HepG2 (cell line): ENCODE data around the gene GOLGA8B. TPM values are rescaled to one million over a fixed set of nuclear protein-coding genes. Genes with fewer than 3 reads are reported as not detected.
A peak's percentile ranks its signal among the peaks of the same experiment; 100 is the strongest.

Source experiments
- ATAC-seq: fragments of 200-7000 bp; cut with Tn5 transposase; 3 replicates; pipeline ENCODE4 v1.9.1; 2020; ENCODE audit warnings: mild to moderate bottlenecking, moderate library complexity
- BruUV-seq: library from RNA; stranded (reverse); fragments of 400-500 nt; replicated peaks from 2 replicates; lab custom pipeline; 2021; lab: Mats Ljungman, UMichigan
- CTCF ChIA-PET: fragments of 300-600 bp; formaldehyde crosslinking; extraction: SDS; loops from one replicate; lab custom pipeline; 2021; ENCODE audit warnings: low total read pairs, inconsistent platforms, low intra/inter-chr PET ratio; lab: Yijun Ruan, JAX
- POLR2A ChIA-PET: fragments of 350-600 bp; sonication (Branson Sonifier 250); formaldehyde crosslinking; loops from one replicate; lab custom pipeline; 2020; ENCODE audit warnings: antibody characterized with exemption, inconsistent platforms; lab: Yijun Ruan, JAX
- DNase-seq: peaks from one replicate; pipeline ENCODE4 v3.0.0-alpha.2; 2015; ENCODE audit warnings: low spot score
- FAIRE-seq: peaks from 3 replicates; lab custom pipeline; 2011; peaks lifted over from hg19 to GRCh38; lab: Jason Lieb, UNC
- H2AFZ ChIP-seq: one replicate; pipeline ENCODE4 v1.6.1; 2011; ENCODE audit warnings: low read length, inconsistent platforms
- H3K27ac ChIP-seq: fragments of 300-600 bp; 3 replicates; pipeline ENCODE4 v1.8.0; 2011; ENCODE audit warnings: mixed run types, mild to moderate bottlenecking, mixed read lengths, low read length, inconsistent platforms; ENCODE audit not compliant: insufficient read depth; ENCODE audit errors: extremely low read length
- H3K27me3 ChIP-seq, 2 experiments: fragments of 200-600 bp in 1 of 2; 2 replicates in 1 of 2; 3 replicates in 1 of 2; pipeline versions ENCODE4 v1.6.0 to v1.8.0; 2011; ENCODE audit warnings: low read length in 2 of 2, mild to moderate bottlenecking in 2 of 2, moderate library complexity in 2 of 2, inconsistent platforms in 1 of 2; ENCODE audit not compliant: insufficient read depth in 2 of 2, control insufficient read depth in 1 of 2
- H3K36me3 ChIP-seq, 2 experiments: fragments of 200-600 bp in 1 of 2; replicated peaks in 1 of 2; 2 replicates in 1 of 2; 3 replicates in 1 of 2; pipeline versions ENCODE4 v1.5.1 to v1.8.0; 2011; ENCODE audit warnings: low read length in 2 of 2, inconsistent platforms in 1 of 2; ENCODE audit not compliant: insufficient read depth in 2 of 2, control insufficient read depth in 1 of 2
- H3K4me1 ChIP-seq: 2 replicates; pipeline ENCODE4 v1.5.1; 2012; ENCODE audit warnings: low read length, inconsistent platforms; ENCODE audit not compliant: insufficient read depth
- H3K4me2 ChIP-seq: 2 replicates; pipeline ENCODE4 v1.6.0; 2011; ENCODE audit warnings: low read depth, low read length, inconsistent platforms
- H3K4me3 ChIP-seq, 3 experiments: fragments of 200-600 bp in 1 of 3; sonication (generic), shearing (Covaris generic) in 1 of 3; replicated peaks in 1 of 3; 2 replicates each; pipeline ENCODE4 v1.5.1; 2011 to 2016; ENCODE audit warnings: low read length in 3 of 3, inconsistent platforms in 2 of 3, low read depth in 2 of 3, mild to moderate bottlenecking in 2 of 3, control low read depth in 1 of 3, mixed read lengths in 1 of 3; ENCODE audit not compliant: insufficient read depth in 1 of 3
- H3K79me2 ChIP-seq: one replicate; pipeline ENCODE4 v1.6.1; 2011; ENCODE audit warnings: low read length, inconsistent platforms; ENCODE audit not compliant: insufficient read depth
- H3K9ac ChIP-seq: 2 replicates; pipeline ENCODE4 v1.6.0; 2011; ENCODE audit warnings: mild to moderate bottlenecking, low read depth, low read length, inconsistent platforms; ENCODE audit not compliant: insufficient read depth
- H3K9me3 ChIP-seq: 2 replicates; pipeline ENCODE4 v1.5.1; 2012; ENCODE audit warnings: mild to moderate bottlenecking, low read length
- H4K20me1 ChIP-seq: 2 replicates; pipeline ENCODE4 v1.6.0; 2011; ENCODE audit warnings: inconsistent platforms, mild to moderate bottlenecking, low read length, moderate library complexity; ENCODE audit not compliant: insufficient read depth
- EZH2 ChIP-seq: conservative IDR thresholded peaks from 2 replicates; pipeline ENCODE4 v1.6.1; 2012; ENCODE audit warnings: mild to moderate bottlenecking, low read depth, low read length, moderate library complexity
- GABPB1 ChIP-seq: IDR thresholded peaks from 2 replicates; pipeline ENCODE4 v1.6.1; 2016; ENCODE audit warnings: mild to moderate bottlenecking, missing genetic modification reagents, moderate library complexity, missing compliant biosample characterization
- HNRNPLL ChIP-seq: fragments of 200-400 bp; formaldehyde crosslinking; IDR thresholded peaks from 2 replicates; pipeline ENCODE4 v1.6.1; 2017; ENCODE audit warnings: mild to moderate bottlenecking, low read depth, low read length; ENCODE audit not compliant: poor library complexity, severe bottlenecking
- SIN3A ChIP-seq: IDR thresholded peaks from 2 replicates; pipeline ENCODE4 v1.6.1; 2011; ENCODE audit warnings: low read depth, mild to moderate bottlenecking, control low read depth, low read length, borderline replicate concordance
- SRY ChIP-seq: sonication (generic); formaldehyde crosslinking; IDR thresholded peaks from 2 replicates; pipeline ENCODE4 v1.8.0; 2022; ENCODE audit warnings: mild to moderate bottlenecking, missing genetic modification reagents
- ZBTB38 ChIP-seq: sonication (generic); formaldehyde crosslinking; IDR thresholded peaks from 2 replicates; pipeline ENCODE4 v1.5.1; 2020; ENCODE audit warnings: mild to moderate bottlenecking, missing genetic modification reagents
- ZNF431 ChIP-seq: sonication (generic); formaldehyde crosslinking; IDR thresholded peaks from 2 replicates; pipeline ENCODE4 v1.9.0; 2022; ENCODE audit warnings: missing genetic modification reagents, low read depth, mild to moderate bottlenecking, borderline replicate concordance
- ZNF546 ChIP-seq: sonication (generic); formaldehyde crosslinking; conservative IDR thresholded peaks from 2 replicates; pipeline ENCODE4 v1.8.1; 2023; ENCODE audit warnings: mild to moderate bottlenecking, missing genetic modification reagents
- ZNF570 ChIP-seq: sonication (generic); formaldehyde crosslinking; IDR thresholded peaks from 2 replicates; pipeline ENCODE4 v1.4.0; 2020; ENCODE audit warnings: mild to moderate bottlenecking, missing genetic modification reagents, borderline replicate concordance
- ZNF709 ChIP-seq: sonication (generic); formaldehyde crosslinking; IDR thresholded peaks from 2 replicates; pipeline ENCODE4 v1.5.0; 2020; ENCODE audit warnings: mild to moderate bottlenecking, missing genetic modification reagents
- ZNF713 ChIP-seq: sonication (generic); formaldehyde crosslinking; IDR thresholded peaks from 2 replicates; pipeline ENCODE4 v1.4.0; 2020; ENCODE audit warnings: mild to moderate bottlenecking, missing genetic modification reagents
- ZNF781 ChIP-seq: sonication (generic); formaldehyde crosslinking; IDR thresholded peaks from 2 replicates; pipeline ENCODE4 v1.5.1; 2020; ENCODE audit warnings: borderline replicate concordance, mild to moderate bottlenecking, missing genetic modification reagents; ENCODE audit errors: not compliant biosample characterization
- WGBS: methylation state at CpG from one replicate; pipeline ENCODE4 v1.1.6; 2017; ENCODE audit warnings: low lambda C conversion rate; 5-methylcytosine and 5-hydroxymethylcytosine counted together
- in situ Hi-C: cut with HindIII; loops from 2 replicates; pipeline ENCODE4 v1.10.0; 2017; ENCODE audit warnings: low pct_unique_long_range_greater_than_20kb; ENCODE audit not compliant: extremely low pct_ligation_motif_present
- intact Hi-C: fragments of 100-400 bp; cut with micrococcal nuclease; formaldehyde crosslinking; loops from one replicate; pipeline ENCODE4 v1.10.0; 2022; ENCODE audit not compliant: unreplicated experiment
- polyA plus RNA-seq, 8 experiments: library from polyadenylated mRNA; depleted of rRNA in 3 of 8; stranded (reverse) in 7 of 8; unstranded in 1 of 8; fragments of >200 nt; fragmentation: Illumina TruSeq in 4 of 8; extraction: Trizol in 4 of 8; gene quantifications; 2 replicates each; pipeline versions ENCODE4 v1.2.1 to v1.2.3, GENCODE V29; 2011 to 2016; ENCODE audit warnings: low read depth in 4 of 8, missing spikeins in 1 of 8, mixed read lengths in 1 of 8; ENCODE audit not compliant: insufficient read depth in 1 of 8
- total RNA-seq, 5 experiments: library from RNA; depleted of rRNA; stranded (reverse); fragments of >200 nt; fragmentation: Illumina TruSeq; extraction: Trizol; gene quantifications; 2 replicates each; pipeline ENCODE4 v1.2.3, GENCODE V29; 2016; ENCODE audit warnings: low read depth in 1 of 5
- TF ChIP-seq, protein P1 (sequence below): sonication (generic); formaldehyde crosslinking; IDR thresholded peaks from 2 replicates; pipeline ENCODE4 v1.5.0; 2020; ENCODE audit warnings: mild to moderate bottlenecking, missing genetic modification reagents, moderate library complexity
- TF ChIP-seq, protein P2 (sequence below): IDR thresholded peaks from 2 replicates; pipeline ENCODE4 v1.6.1; 2018; ENCODE audit warnings: missing genetic modification reagents, mild to moderate bottlenecking, missing compliant biosample characterization
- TF ChIP-seq, protein P3 (sequence below): sonication (generic); formaldehyde crosslinking; IDR thresholded peaks from 2 replicates; pipeline ENCODE4 v1.4.0; 2020; ENCODE audit warnings: missing genetic modification reagents

The GOLGA8B gene
- total and polyA plus RNA-seq, 2 of the 13 experiments (the other 11 are each of a cell fraction or from before 2014, with no cell fraction given): 38.8 to 89.0 TPM

DNA sequence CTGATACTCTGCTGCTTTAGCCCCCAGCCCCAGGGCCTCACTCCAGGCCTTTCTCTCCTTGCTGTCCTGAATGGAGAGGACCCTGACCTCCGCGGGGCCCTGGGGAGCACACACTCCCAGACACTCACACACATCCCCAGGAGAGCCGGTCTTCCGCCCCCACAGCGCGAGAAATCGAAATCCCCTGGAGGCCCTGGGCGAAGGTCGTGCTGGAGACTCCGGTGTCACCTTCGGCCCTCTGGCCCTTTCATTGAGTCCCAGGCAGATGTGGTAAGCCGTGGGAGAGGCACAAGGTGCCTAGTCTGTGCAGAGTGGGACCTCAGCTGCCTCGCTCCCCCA lies 848 bp upstream of the GOLGA8B start (continued):
- TF ChIP-seq ZNF546 (no peak), ZNF709 (no peak), HNRNPLL (no peak), ZNF713 (CRISPR knock-in tag) (no peak), ZNF781 (CRISPR knock-in tag) (no peak), ZNF431 (CRISPR knock-in tag) (peak; percentile 13; the same call in 1 of the 2 replicates), EZH2 (no peak)

DNA sequence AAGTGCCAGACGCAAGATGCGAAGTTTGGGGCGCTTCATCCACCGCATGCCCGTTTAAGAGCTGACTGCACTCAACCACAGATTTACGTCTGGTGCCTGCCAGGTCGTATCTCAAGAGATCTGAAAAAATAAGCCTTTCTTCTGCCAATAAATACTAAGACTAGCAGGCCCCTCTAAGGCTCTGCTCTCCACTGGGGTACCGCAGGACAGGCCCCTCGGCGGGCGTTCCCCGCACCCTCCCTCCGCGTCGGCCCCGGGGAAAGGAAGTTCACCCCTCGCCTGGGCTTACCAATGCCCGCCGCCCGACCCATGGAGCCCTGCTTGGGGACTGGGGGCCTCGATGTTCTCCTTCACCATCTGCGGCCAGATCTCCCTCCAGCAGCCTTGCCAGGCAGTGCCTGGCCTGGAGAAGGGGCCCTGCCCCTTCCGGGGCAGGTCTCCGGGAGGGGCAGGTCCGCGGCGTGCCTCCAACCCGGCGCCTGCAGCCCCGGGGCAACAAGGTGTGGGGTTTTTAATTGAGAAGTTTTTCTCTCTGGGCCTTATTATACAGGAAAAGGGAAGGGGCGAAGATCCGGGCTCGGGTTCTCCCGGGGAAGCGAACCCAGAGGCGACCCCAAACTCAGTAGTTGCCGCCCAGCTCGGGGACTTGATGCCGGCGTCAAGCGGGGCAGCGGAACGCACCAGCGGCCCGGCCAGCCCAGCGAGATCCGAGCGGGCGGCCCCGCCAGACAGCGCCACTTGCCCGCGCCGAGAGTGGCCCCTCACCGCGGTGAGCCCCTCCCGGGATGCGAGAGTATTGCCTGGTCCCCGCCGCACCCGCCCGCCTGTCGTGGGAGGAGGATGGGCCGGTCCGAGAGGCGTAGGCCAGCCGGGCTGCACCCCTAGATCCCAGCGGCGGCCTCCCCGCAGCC lies 735 bp downstream of the GOLGA8B start:
- ChIA-PET POLR2A (interaction anchor here (1.4 to 2.8 kb wide), 2 partner anchors 68 to 246 kb away, joined by 3 to 19 read pairs; partner anchors contain the start of gene SLC12A6), CTCF (no interaction called here)
- peaks cover 41% of the 10 kb centered on the region for H3K79me2 ChIP-seq
- DNase-seq (no peak), ATAC-seq (peak; percentile 66), FAIRE-seq (no peak)
- in situ Hi-C loops (loop anchor here (25.0 kb wide), 3 partner anchors 145 to 520 kb away; partner anchors contain the start of genes EMC4 and GOLGA8A), intact Hi-C loops (loop anchor here (2.0 kb wide), 1 partner anchor 68 kb away; no protein-coding TSS in a partner anchor)
- no peaks in the 10 kb centered on the region for H3K36me3 ChIP-seq
- no peak overlapping the region for H2AFZ ChIP-seq
- H3K9ac ChIP-seq: peak overlapping the region; percentile 73
- no peaks in the 10 kb centered on the region for H3K27me3 ChIP-seq
- no TSS peak for BruUV-seq
- H3K27ac ChIP-seq: peak overlapping the region; percentile 76
- H3K9me3 ChIP-seq: no peaks in the 10 kb centered on the region
- no peaks in the 10 kb centered on the region for H4K20me1 ChIP-seq
- H3K4me1 ChIP-seq: peaks cover 51% of the 10 kb centered on the region
- WGBS: 5% methylated on average over 15 of the region's 70 CpGs
- H3K4me2 ChIP-seq: peak overlapping the region; percentile 86
- peak overlapping the region; percentile 59 to 94 (median 89) for H3K4me3 ChIP-seq
- TF ChIP-seq ZBTB38 (CRISPR knock-in tag): no peak
- TF ChIP-seq, protein P1, sequence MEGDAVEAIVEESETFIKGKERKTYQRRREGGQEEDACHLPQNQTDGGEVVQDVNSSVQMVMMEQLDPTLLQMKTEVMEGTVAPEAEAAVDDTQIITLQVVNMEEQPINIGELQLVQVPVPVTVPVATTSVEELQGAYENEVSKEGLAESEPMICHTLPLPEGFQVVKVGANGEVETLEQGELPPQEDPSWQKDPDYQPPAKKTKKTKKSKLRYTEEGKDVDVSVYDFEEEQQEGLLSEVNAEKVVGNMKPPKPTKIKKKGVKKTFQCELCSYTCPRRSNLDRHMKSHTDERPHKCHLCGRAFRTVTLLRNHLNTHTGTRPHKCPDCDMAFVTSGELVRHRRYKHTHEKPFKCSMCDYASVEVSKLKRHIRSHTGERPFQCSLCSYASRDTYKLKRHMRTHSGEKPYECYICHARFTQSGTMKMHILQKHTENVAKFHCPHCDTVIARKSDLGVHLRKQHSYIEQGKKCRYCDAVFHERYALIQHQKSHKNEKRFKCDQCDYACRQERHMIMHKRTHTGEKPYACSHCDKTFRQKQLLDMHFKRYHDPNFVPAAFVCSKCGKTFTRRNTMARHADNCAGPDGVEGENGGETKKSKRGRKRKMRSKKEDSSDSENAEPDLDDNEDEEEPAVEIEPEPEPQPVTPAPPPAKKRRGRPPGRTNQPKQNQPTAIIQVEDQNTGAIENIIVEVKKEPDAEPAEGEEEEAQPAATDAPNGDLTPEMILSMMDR (CRISPR knock-in tag): 0 out of 2 replicates have a peak, but pooled peaks have one; percentile 3
- TF ChIP-seq SRY (CRISPR knock-in tag): 0 out of 2 replicates have a peak, but pooled peaks have one; percentile 53
- peak; percentile 10; the same call in 1 of the 2 replicates for TF ChIP-seq SIN3A
- TF ChIP-seq, protein P2, sequence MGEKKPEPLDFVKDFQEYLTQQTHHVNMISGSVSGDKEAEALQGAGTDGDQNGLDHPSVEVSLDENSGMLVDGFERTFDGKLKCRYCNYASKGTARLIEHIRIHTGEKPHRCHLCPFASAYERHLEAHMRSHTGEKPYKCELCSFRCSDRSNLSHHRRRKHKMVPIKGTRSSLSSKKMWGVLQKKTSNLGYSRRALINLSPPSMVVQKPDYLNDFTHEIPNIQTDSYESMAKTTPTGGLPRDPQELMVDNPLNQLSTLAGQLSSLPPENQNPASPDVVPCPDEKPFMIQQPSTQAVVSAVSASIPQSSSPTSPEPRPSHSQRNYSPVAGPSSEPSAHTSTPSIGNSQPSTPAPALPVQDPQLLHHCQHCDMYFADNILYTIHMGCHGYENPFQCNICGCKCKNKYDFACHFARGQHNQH (CRISPR knock-in tag): no peak
- no peak for TF ChIP-seq ZNF570
- TF ChIP-seq, protein P3, sequence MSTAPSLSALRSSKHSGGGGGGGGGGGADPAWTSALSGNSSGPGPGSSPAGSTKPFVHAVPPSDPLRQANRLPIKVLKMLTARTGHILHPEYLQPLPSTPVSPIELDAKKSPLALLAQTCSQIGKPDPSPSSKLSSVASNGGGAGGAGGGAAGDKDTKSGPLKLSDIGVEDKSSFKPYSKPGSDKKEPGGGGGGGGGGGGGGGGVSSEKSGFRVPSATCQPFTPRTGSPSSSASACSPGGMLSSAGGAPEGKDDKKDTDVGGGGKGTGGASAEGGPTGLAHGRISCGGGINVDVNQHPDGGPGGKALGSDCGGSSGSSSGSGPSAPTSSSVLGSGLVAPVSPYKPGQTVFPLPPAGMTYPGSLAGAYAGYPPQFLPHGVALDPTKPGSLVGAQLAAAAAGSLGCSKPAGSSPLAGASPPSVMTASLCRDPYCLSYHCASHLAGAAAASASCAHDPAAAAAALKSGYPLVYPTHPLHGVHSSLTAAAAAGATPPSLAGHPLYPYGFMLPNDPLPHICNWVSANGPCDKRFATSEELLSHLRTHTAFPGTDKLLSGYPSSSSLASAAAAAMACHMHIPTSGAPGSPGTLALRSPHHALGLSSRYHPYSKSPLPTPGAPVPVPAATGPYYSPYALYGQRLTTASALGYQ (CRISPR knock-in tag): no peak
- TF ChIP-seq GABPB1 (CRISPR knock-in tag): peak; percentile 82
